SK-N-SH (cell line): ENCODE results near the gene CLEC6A. TPM values are rescaled to one million over a fixed set of nuclear protein-coding genes. Genes with fewer than 3 reads are reported as not detected.

Experiments
- CTCF ChIA-PET: fragments of 300-600, 350-600 bp; formaldehyde crosslinking; extraction: SDS; loops from one replicate; lab custom pipeline; 2021; lab: Yijun Ruan, JAX
- POLR2A ChIA-PET: fragments of 350-600 bp; sonication (Branson Sonifier 250); formaldehyde crosslinking; extraction: SDS; loops from one replicate; lab custom pipeline; 2020; ENCODE audit warnings: antibody characterized with exemption, inconsistent platforms; lab: Yijun Ruan, JAX
- DNase-seq: peaks from one replicate; pipeline ENCODE4 v3.0.0; 2012
- H2AFZ ChIP-seq: fragments of 200-600 bp; sonication (generic); 2 replicates; pipeline ENCODE4 v1.8.1; 2016; ENCODE audit warnings: antibody characterized with exemption, mild to moderate bottlenecking, low read depth
- H3F3A ChIP-seq: fragments of 200-600 bp; sonication (generic); replicated peaks from 2 replicates; pipeline ENCODE3; 2016; ENCODE audit warnings: antibody characterized with exemption, mild to moderate bottlenecking; ENCODE audit not compliant: insufficient read depth
- H3K27ac ChIP-seq, 2 experiments: fragments of 200-500 bp in 1 of 2; fragments of 200-600 bp in 1 of 2; sonication (Bioruptor generic) in 1 of 2; sonication (generic), shearing (Covaris generic) in 1 of 2; 2 replicates each; pipeline versions ENCODE4 v1.5.1 to v1.6.1; 2014 to 2016; ENCODE audit warnings: low read depth in 2 of 2, inconsistent platforms in 1 of 2, low read length in 1 of 2, mild to moderate bottlenecking in 1 of 2, mixed read lengths in 1 of 2
- H3K27me3 ChIP-seq: fragments of 200-600 bp; sonication (generic), shearing (Covaris generic); 2 replicates; pipeline ENCODE4 v1.6.1; 2016; ENCODE audit warnings: mixed run types; ENCODE audit not compliant: insufficient read depth
- H3K36me3 ChIP-seq, 2 experiments: fragments of 200-500 bp in 1 of 2; fragments of 200-600 bp in 1 of 2; sonication (Bioruptor generic) in 1 of 2; sonication (generic) in 1 of 2; replicated peaks in 1 of 2; 2 replicates each; pipeline versions ENCODE3 to v1.5.1; 2014 to 2016; ENCODE audit warnings: low read length in 1 of 2, mild to moderate bottlenecking in 1 of 2; ENCODE audit not compliant: insufficient read depth in 2 of 2, control insufficient read depth in 1 of 2
- H3K4me1 ChIP-seq, 2 experiments: fragments of 200-500 bp in 1 of 2; fragments of 200-600 bp in 1 of 2; sonication (Bioruptor generic) in 1 of 2; sonication (generic), shearing (Covaris generic) in 1 of 2; 2 replicates each; pipeline versions ENCODE4 v1.5.1 to v1.6.1; 2014 to 2016; ENCODE audit warnings: low read depth in 1 of 2, low read length in 1 of 2, mixed run types in 1 of 2; ENCODE audit not compliant: insufficient read depth in 2 of 2, control insufficient read depth in 1 of 2
- H3K4me2 ChIP-seq: fragments of 200-600 bp; sonication (generic), shearing (Covaris generic); 2 replicates; pipeline ENCODE4 v1.6.1; 2017; ENCODE audit warnings: mixed run types
- H3K4me3 ChIP-seq, 2 experiments: fragments of 200-500 bp in 1 of 2; fragments of 200-600 bp in 1 of 2; sonication (Bioruptor generic) in 1 of 2; sonication (generic), shearing (Covaris generic) in 1 of 2; 2 replicates each; pipeline versions ENCODE4 v1.5.1 to v1.8.1; 2014 to 2016; ENCODE audit warnings: low read depth in 2 of 2, inconsistent platforms in 1 of 2, low read length in 1 of 2, mild to moderate bottlenecking in 1 of 2, mixed read lengths in 1 of 2, moderate library complexity in 1 of 2
- H3K79me2 ChIP-seq: fragments of 200-600 bp; sonication (generic); 2 replicates; pipeline ENCODE4 v1.8.1; 2017; ENCODE audit warnings: mild to moderate bottlenecking; ENCODE audit not compliant: insufficient read depth
- H3K9ac ChIP-seq: fragments of 200-600 bp; sonication (generic); 2 replicates; pipeline ENCODE4 v1.6.1; 2017; ENCODE audit warnings: mixed run types
- H3K9me2 ChIP-seq: fragments of 200-600 bp; sonication (generic); 2 replicates; pipeline ENCODE4 v1.6.1; 2017; ENCODE audit warnings: mixed run types
- H3K9me3 ChIP-seq: fragments of 200-600 bp; sonication (generic); 2 replicates; pipeline ENCODE4 v1.6.1; 2017; ENCODE audit warnings: mixed run types, mild to moderate bottlenecking, moderate library complexity
- H4K20me1 ChIP-seq: fragments of 200-600 bp; sonication (generic); 2 replicates; pipeline ENCODE4 v1.6.1; 2017; ENCODE audit warnings: mild to moderate bottlenecking, mixed run types; ENCODE audit not compliant: insufficient read depth
- CTCF ChIP-seq: fragments of 200-600 bp; sonication (generic); IDR thresholded peaks from 2 replicates; pipeline ENCODE4 v1.6.1; 2017; ENCODE audit warnings: antibody characterized with exemption, mild to moderate bottlenecking, moderate library complexity
- EP300 ChIP-seq, 2 experiments: IDR thresholded peaks; 2 replicates each; pipeline versions ENCODE4 v1.4.0 to v1.6.1; 2012; ENCODE audit warnings: borderline replicate concordance in 1 of 2, low read depth in 1 of 2, low read length in 1 of 2
- FOSL2 ChIP-seq: IDR thresholded peaks from 2 replicates; pipeline ENCODE4 v1.4.0; 2012; ENCODE audit warnings: low read depth, mild to moderate bottlenecking, moderate library complexity, borderline replicate concordance
- GABPA ChIP-seq: IDR thresholded peaks from 2 replicates; pipeline ENCODE4 v1.4.0; 2012; ENCODE audit warnings: low read depth, mild to moderate bottlenecking
- MAX ChIP-seq: IDR thresholded peaks from 2 replicates; pipeline ENCODE4 v1.4.0; 2012; ENCODE audit warnings: low read depth
- RAD21 ChIP-seq: IDR thresholded peaks from 2 replicates; pipeline ENCODE4 v1.6.1; 2012; ENCODE audit warnings: mild to moderate bottlenecking, low read length
- REST ChIP-seq: IDR thresholded peaks from 2 replicates; pipeline ENCODE4 v1.6.1; 2012; ENCODE audit warnings: mild to moderate bottlenecking, low read depth, low read length, moderate library complexity
- RXRA ChIP-seq: IDR thresholded peaks from 2 replicates; pipeline ENCODE4 v1.4.0; 2012; ENCODE audit warnings: low read depth, mild to moderate bottlenecking, borderline replicate concordance
- TAF1 ChIP-seq: IDR thresholded peaks from 2 replicates; pipeline ENCODE4 v1.6.1; 2012; ENCODE audit warnings: low read depth, mild to moderate bottlenecking, low read length, moderate library complexity, borderline replicate concordance
- TCF12 ChIP-seq: IDR thresholded peaks from 2 replicates; pipeline ENCODE4 v1.4.0; 2012
- TEAD4 ChIP-seq: IDR thresholded peaks from 2 replicates; pipeline ENCODE4 v1.4.0; 2012; ENCODE audit warnings: mild to moderate bottlenecking, borderline replicate concordance; ENCODE audit not compliant: insufficient read depth
- USF1 ChIP-seq: IDR thresholded peaks from 2 replicates; pipeline ENCODE4 v1.4.0; 2012; ENCODE audit warnings: low read depth, borderline replicate concordance
- USF2 ChIP-seq: fragments of 150-350 bp; IDR thresholded peaks from 2 replicates; pipeline ENCODE4 v1.6.1; 2017; ENCODE audit warnings: antibody characterized with exemption, low read length, low read depth, borderline replicate concordance
- ZBTB33 ChIP-seq: IDR thresholded peaks from 2 replicates; pipeline ENCODE4 v1.4.0; 2012; ENCODE audit warnings: low read depth, borderline replicate concordance
- WGBS: methylation state at CpG from one replicate; pipeline ENCODE4 v1.1.6; 2017; ENCODE audit warnings: low lambda C conversion rate; 5-methylcytosine and 5-hydroxymethylcytosine counted together
- polyA plus RNA-seq, 3 experiments: library from polyadenylated mRNA; depleted of rRNA; stranded (reverse); fragments of >200 nt; gene quantifications; 2 replicates each; pipeline ENCODE4 v1.2.3, GENCODE V29; 2012

CLEC6A gene
- polyA plus RNA-seq, 1 of the 3 experiments (the other 2 are of a cell fraction), result not detected

GRCh38 chr12:8452036-8452435 lies 3.7 kb upstream of the CLEC6A start:
- Histone ChIP-seq H4K20me1 (no peaks in the 10 kb centered on the region), H3K27me3 (no peaks in the 10 kb centered on the region; the same call in 1 of the 2 replicates), H3K9ac (no peak overlapping the region), H2AFZ (no peak overlapping the region)
- CTCF ChIA-PET, result no interaction called here
- POLR2A ChIA-PET, result no interaction called here
- TF ChIP-seq USF1 (no peak), GABPA (no peak), USF2 (no peak)
- TF ChIP-seq, all 33 proteins: peak for 0
- H3K36me3 ChIP-seq, result no peaks in the 10 kb centered on the region
- H3K27ac ChIP-seq, result no peak overlapping the region
- H3K9me2 ChIP-seq, result no peaks in the 10 kb centered on the region
- 17% methylated on average over 12 of the region's 12 CpGs for WGBS
- no peak overlapping the region for H3K4me2 ChIP-seq
- no peak overlapping the region for H3K4me3 ChIP-seq
- H3F3A ChIP-seq, result no peaks in the 10 kb centered on the region
- no peaks in the 10 kb centered on the region for H3K79me2 ChIP-seq
- no peak for DNase-seq
- no peaks in the 10 kb centered on the region for H3K9me3 ChIP-seq
- no peaks in the 10 kb centered on the region for H3K4me1 ChIP-seq

GRCh38 chr12:8453021-8453513 lies 2.7 kb upstream of the CLEC6A start:
- CTCF ChIA-PET, result no interaction called here
- Histone ChIP-seq H4K20me1 (no peaks in the 10 kb centered on the region), H3K4me2 (no peak overlapping the region), H3F3A (no peaks in the 10 kb centered on the region), H3K27me3 (no peaks in the 10 kb centered on the region; the same call in 1 of the 2 replicates), H3K36me3 (no peaks in the 10 kb centered on the region), H3K9ac (no peak overlapping the region), H3K79me2 (no peaks in the 10 kb centered on the region), H3K27ac (no peak overlapping the region), H3K4me1 (no peaks in the 10 kb centered on the region), H3K4me3 (no peak overlapping the region), H2AFZ (no peak overlapping the region), H3K9me3 (no peaks in the 10 kb centered on the region), H3K9me2 (no peaks in the 10 kb centered on the region)
- POLR2A ChIA-PET, result no interaction called here
- WGBS, result 3% methylated on average over 4 of the region's 4 CpGs
- DNase-seq, result no peak
- no peak for TF ChIP-seq EP300 (IDR thresholded peaks at IDR 0.05; ENCODE audit: borderline replicate concordance in 1 of 2, low read depth in 1 of 2, low read length in 1 of 2)
- TF ChIP-seq FOSL2, result no peak
- TF ChIP-seq REST, result no peak
- TF ChIP-seq MAX, result no peak
- no peak for TF ChIP-seq USF2
- no peak for TF ChIP-seq TEAD4
- TF ChIP-seq USF1, result no peak
- no peak for TF ChIP-seq ZBTB33
- no peak for TF ChIP-seq TAF1
- no peak for TF ChIP-seq RAD21
- TF ChIP-seq RXRA, result no peak
- TF ChIP-seq CTCF, result no peak
- TF ChIP-seq TCF12, result no peak
